ENCODE data around the gene TMPRSS11F. TPM values are rescaled to one million over a fixed set of nuclear protein-coding genes. Genes with fewer than 3 reads are reported as not detected.
A peak's percentile ranks its signal among the peaks of the same experiment; 100 is the strongest.
"Not testable (repeated sequence)": the region's sequence is repeated elsewhere in the genome, so short reads cannot be mapped to it uniquely, and the experiment has no call there.

The TMPRSS11F gene
- 13.8 TPM for total RNA-seq

DNA sequence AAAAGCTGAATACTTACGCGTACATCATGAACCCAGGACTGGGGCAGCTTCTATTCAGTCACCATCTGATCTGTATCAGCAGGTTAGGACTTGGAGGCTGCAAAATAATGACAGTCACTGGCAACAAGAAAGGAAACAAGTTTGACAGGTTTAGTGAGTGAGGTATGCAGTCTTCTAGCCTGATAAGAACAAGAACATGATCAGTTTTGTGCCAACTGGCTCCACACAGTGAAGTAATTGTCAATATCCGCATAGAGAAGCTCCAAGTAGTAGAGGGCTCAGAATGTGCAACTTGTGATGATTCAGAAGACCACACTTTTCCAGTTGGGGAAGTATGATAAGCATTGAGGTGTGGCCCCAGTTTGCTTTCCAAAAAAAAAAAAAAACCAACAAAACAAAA is at the start of gene TMPRSS11F:
TSS of gene TMPRSS11F (minus strand) at position 77 of the 400 bp plus-strand sequence. CDS start at position 28, 49 bp downstream.
- no peaks in the 10 kb centered on the region for H3K4me1 ChIP-seq
- intact Hi-C loops (cut with DNase I) = no loop called here
- H3K36me3 ChIP-seq = no peaks in the 10 kb centered on the region
- peak within 1 kb of the TSS in 1 of 2 donors; percentile 1 for H3K4me3 ChIP-seq
- H3K27ac ChIP-seq = no peak within 1 kb of the TSS
- no peaks in the 10 kb centered on the region for H3K9me3 ChIP-seq
- DNase-seq (ENCODE audit: extremely low spot score in 2 of 2) = no peak
- peak in 1 of 2 donors; percentile 55 for TF ChIP-seq POLR2AphosphoS5 (IDR thresholded peaks at IDR 0.05; ENCODE audit: insufficient read depth in 1 of 2, low read depth in 1 of 2)
- TF ChIP-seq CTCF (IDR thresholded peaks at IDR 0.05) = no peak
- TF ChIP-seq POLR2A (IDR thresholded peaks at IDR 0.05) = no peak
- H3K27me3 ChIP-seq = no peaks in the 10 kb centered on the region

DNA sequence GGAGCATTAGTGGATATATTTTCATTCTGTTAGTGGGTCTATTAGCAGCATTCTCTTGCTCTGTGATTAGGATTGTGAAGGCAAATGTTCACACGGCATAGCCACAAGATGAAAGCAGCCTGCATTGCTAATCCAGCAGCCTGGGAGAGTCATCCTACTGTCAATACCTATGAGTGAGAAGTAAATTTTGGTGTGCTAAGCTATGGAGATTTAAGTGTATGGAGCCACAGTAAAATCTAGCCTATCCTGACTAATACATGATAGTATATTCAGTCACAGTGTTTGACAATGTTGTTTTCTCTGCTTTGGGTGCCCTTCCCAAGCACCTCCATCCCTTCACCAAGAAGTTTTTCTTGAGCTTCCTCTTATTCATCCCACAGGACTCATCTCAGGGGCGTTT is 47.2 kb upstream of the TMPRSS11F start:
- Histone ChIP-seq H3K4me3 (no peak overlapping the region), H3K36me3 (no peaks in the 10 kb centered on the region), H3K27ac (no peak overlapping the region), H3K9me3 (no peaks in the 10 kb centered on the region), H3K27me3 (no peaks in the 10 kb centered on the region), H3K4me1 (peaks cover 4% of the 10 kb centered on the region)
- DNase-seq (ENCODE audit: extremely low spot score in 2 of 2) = no peak
- intact Hi-C loops (cut with DNase I) = no loop called here
- no peak for TF ChIP-seq CTCF (IDR thresholded peaks at IDR 0.05)
- TF ChIP-seq POLR2A (IDR thresholded peaks at IDR 0.05) = no peak
- no peak for TF ChIP-seq POLR2AphosphoS5 (IDR thresholded peaks at IDR 0.05; ENCODE audit: insufficient read depth in 1 of 2, low read depth in 1 of 2)

- DNase-seq (ENCODE audit: extremely low spot score in 2 of 2) = no peak
- Histone ChIP-seq H3K9me3 (no peaks in the 10 kb centered on the region), H3K27ac (no peak overlapping the region), H3K4me3 (no peak overlapping the region), H3K36me3 (no peaks in the 10 kb centered on the region), H3K4me1 (peaks cover 4% of the 10 kb centered on the region), H3K27me3 (no peaks in the 10 kb centered on the region)
- TF ChIP-seq CTCF (IDR thresholded peaks at IDR 0.05) = no peak
- no peak for TF ChIP-seq POLR2A (IDR thresholded peaks at IDR 0.05)
- no peak for TF ChIP-seq POLR2AphosphoS5 (IDR thresholded peaks at IDR 0.05; ENCODE audit: insufficient read depth in 1 of 2, low read depth in 1 of 2)
- intact Hi-C loops (cut with DNase I) = no loop called here
Observed at GRCh38 chr4:68176500-68176899, 46.8 kb upstream of the TMPRSS11F start.

- Histone ChIP-seq H3K27ac (no peak overlapping the region), H3K4me1 (no peaks in the 10 kb centered on the region), H3K27me3 (no peaks in the 10 kb centered on the region), H3K4me3 (no peak overlapping the region), H3K9me3 (no peaks in the 10 kb centered on the region), H3K36me3 (no peaks in the 10 kb centered on the region)
- no peak for DNase-seq (ENCODE audit: extremely low spot score in 2 of 2)
- intact Hi-C loops (cut with DNase I) = no loop called here
- TF ChIP-seq POLR2AphosphoS5 (IDR thresholded peaks at IDR 0.05; ENCODE audit: insufficient read depth in 1 of 2, low read depth in 1 of 2) (no peak), CTCF (IDR thresholded peaks at IDR 0.05) (peak in 1 of 3 experiments; percentile 41)
Observed at GRCh38 chr4:68175562-68176155, 46.0 kb upstream of the TMPRSS11F start.

DNA sequence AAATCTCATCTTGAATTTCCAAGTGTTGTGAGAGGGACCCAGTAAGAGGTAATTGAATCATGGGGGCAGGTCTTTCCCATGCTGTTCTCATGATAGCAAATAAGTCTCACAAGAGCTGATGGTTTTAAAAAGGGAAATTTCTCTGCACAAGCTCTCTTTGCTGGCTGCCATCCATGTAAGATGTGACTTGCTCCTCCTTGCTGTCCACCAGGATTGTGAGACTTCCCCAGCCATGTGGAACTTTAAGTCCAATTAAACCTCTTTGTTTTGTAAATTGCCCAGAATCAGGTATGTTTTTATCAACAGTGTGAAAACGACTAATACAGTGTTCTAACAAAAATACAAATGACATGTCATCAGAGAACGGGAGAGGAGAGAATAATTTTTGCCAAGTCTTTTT is 44.7 kb upstream of the TMPRSS11F start:
- H3K36me3 ChIP-seq; H3K9me3 ChIP-seq; H3K4me3 ChIP-seq; H3K4me1 ChIP-seq; H3K27ac ChIP-seq; intact Hi-C loops (cut with DNase I); DNase-seq (ENCODE audit: extremely low spot score in 2 of 2); H3K27me3 ChIP-seq: not testable (repeated sequence)

DNA sequence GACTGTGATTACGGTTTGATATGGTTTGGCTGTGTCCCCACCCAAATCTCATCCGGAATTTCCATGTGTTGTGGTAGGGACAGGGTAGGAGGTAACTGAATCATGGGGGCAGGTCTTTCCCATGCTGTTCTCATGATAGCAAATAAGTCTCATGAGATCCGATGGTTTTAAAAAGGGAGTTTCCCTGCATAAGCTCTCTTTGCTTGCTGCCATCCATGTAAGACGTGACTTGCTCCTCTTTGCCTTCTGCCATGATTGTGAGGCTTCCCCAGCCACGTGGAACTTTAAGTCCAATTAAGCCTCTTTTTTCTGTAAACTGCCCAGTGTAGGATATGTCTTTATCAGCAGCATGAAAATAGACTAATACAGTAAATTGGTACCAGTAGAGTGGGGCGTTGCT is 42.5 kb upstream of the TMPRSS11F start:
- H3K4me3 ChIP-seq; H3K36me3 ChIP-seq; H3K9me3 ChIP-seq; H3K27me3 ChIP-seq; intact Hi-C loops (cut with DNase I); H3K4me1 ChIP-seq; H3K27ac ChIP-seq; DNase-seq (ENCODE audit: extremely low spot score in 2 of 2): not testable (repeated sequence)
